ENCODE measurements around the gene DAP.

DNA sequence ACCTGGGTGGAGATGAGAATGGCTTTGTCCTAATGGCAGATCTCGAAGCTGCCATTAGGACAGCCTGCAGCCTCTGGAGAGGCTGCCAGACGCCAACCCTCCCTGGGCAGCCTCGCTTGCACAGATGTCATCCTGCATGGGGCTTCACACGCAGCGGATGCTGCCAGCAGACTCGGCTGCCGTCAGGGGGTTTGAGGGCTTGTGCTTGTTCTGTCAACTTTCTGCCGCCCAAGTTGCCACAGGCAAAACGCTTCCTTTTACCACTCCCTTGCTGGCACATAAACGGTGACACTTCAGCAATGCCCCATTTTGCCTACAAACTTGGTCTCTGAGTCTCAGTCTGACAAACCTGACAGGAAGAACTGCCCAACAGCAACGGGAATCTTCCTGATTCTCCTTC, 24.7 kb downstream of the DAP start:
- TF ChIP-seq CSDC2 (CRISPR knock-in tag; IDR thresholded peaks at IDR 0.05) (no peak), GLIS3 (CRISPR knock-in tag; IDR thresholded peaks at IDR 0.05) (no peak), ZFP30 (CRISPR knock-in tag; IDR thresholded peaks at IDR 0.05) (no peak), RARB (CRISPR knock-in tag; IDR thresholded peaks at IDR 0.05) (no peak), ZNF565 (CRISPR knock-in tag; conservative IDR thresholded peaks at IDR 0.05; ENCODE audit: low read depth) (no peak)
- TF ChIP-seq, protein P1, sequence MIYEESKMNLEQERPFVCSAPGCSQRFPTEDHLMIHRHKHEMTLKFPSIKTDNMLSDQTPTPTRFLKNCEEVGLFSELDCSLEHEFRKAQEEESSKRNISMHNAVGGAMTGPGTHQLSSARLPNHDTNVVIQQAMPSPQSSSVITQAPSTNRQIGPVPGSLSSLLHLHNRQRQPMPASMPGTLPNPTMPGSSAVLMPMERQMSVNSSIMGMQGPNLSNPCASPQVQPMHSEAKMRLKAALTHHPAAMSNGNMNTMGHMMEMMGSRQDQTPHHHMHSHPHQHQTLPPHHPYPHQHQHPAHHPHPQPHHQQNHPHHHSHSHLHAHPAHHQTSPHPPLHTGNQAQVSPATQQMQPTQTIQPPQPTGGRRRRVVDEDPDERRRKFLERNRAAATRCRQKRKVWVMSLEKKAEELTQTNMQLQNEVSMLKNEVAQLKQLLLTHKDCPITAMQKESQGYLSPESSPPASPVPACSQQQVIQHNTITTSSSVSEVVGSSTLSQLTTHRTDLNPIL (CRISPR knock-in tag; IDR thresholded peaks at IDR 0.05; ENCODE audit: low read depth) = no peak

Measured in SK-N-SH treated with all-trans-retinoic acid at 6 μM for 48 hours (cell line).